ENCODE results near the gene COBL. TPM values are rescaled to one million over a fixed set of nuclear protein-coding genes. Genes with fewer than 3 reads are reported as not detected.

Gene COBL
- total and polyA plus RNA-seq, 2 of the 4 experiments (the other 2 are of a cell fraction): under 0.01 TPM; not detected in 1

DNA sequence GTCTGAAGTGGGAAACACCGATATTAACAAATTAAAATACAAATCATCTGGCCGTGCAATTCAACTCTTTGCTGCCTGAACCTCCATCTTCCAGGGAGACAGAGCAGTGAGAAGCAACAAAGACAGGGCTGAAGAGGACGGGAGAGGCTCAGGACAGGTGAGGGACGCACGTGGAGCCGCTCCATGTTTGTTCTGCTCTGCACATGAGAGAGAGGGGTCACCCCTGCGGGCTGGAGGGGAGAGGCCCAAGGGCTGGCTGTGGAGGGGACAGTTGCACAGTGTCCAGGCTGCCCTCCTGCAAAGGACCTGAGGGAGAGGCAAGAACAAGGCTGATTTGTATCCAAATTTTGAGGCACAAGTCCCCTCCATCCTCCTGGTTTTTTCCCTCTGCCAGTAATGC, 41.7 kb downstream of the COBL start:
- Histone ChIP-seq H3K9me3 (ENCODE audit: control insufficient read depth, insufficient read depth, low read length) (no peaks in the 10 kb centered on the region), H3K56ac (ENCODE audit: extremely low read depth, insufficient read depth, low read length) (no peak overlapping the region), H3K18ac (ENCODE audit: low read depth, low read length) (no peak overlapping the region), H3K9me1 (ENCODE audit: insufficient read depth, low read length) (no peaks in the 10 kb centered on the region), H3K9ac (ENCODE audit: low read depth, low read length) (no peak overlapping the region), H2BK120ac (ENCODE audit: low read depth, low read length) (no peak overlapping the region), H3K23ac (ENCODE audit: low read depth, low read length) (no peak overlapping the region), H4K91ac (ENCODE audit: insufficient read depth, low read depth, low read length) (no peak overlapping the region), H2BK5ac (ENCODE audit: low read depth, low read length, poor library complexity, severe bottlenecking) (no peak overlapping the region), H2AK5ac (ENCODE audit: low read depth, low read length) (no peak overlapping the region), H3K79me1 (ENCODE audit: low read depth in 1 of 2, low read length in 2 of 2) (no peaks in the 10 kb centered on the region), H3K14ac (replicated peaks; ENCODE audit: low read depth, low read length) (no peak overlapping the region), H2AK9ac (replicated peaks; ENCODE audit: low read depth, low read length, poor library complexity) (no peak overlapping the region), H4K5ac (ENCODE audit: low read depth, low read length) (no peak overlapping the region), H3K4me1 (ENCODE audit: control insufficient read depth, insufficient read depth, low read length) (no peaks in the 10 kb centered on the region), H3K27me3 (ENCODE audit: control insufficient read depth, insufficient read depth, low read length) (no peaks in the 10 kb centered on the region), H3K27ac (ENCODE audit: insufficient read depth, low read length) (no peak overlapping the region), H3K4me2 (ENCODE audit: low read depth, low read length) (no peak overlapping the region), H2BK15ac (ENCODE audit: low read depth, low read length) (no peak overlapping the region), H4K20me1 (ENCODE audit: insufficient read depth, low read length) (no peaks in the 10 kb centered on the region), H3K4ac (ENCODE audit: low read depth, low read length) (no peak overlapping the region), H3K36me3 (ENCODE audit: control insufficient read depth, insufficient read depth, low read length) (no peaks in the 10 kb centered on the region), H2AFZ (replicated peaks; ENCODE audit: low read length, poor library complexity) (no peak overlapping the region), H3K4me3 (ENCODE audit: insufficient read depth, low read depth, low read length) (no peak overlapping the region), H4K8ac (ENCODE audit: low read depth in 2 of 2, low read length in 2 of 2) (no peak overlapping the region), H2BK20ac (ENCODE audit: low read depth, low read length) (no peak overlapping the region)
- dilution Hi-C loops (cut with HindIII; ENCODE audit: low sequenced_read_pairs, unreplicated experiment): no loop called here
- TF ChIP-seq SMC3 (IDR thresholded peaks at IDR 0.05; ENCODE audit: low read depth, low read length): no peak
- TF ChIP-seq CEBPB (IDR thresholded peaks at IDR 0.05; ENCODE audit: low read depth, low read length): no peak
- TF ChIP-seq NFE2L2 (IDR thresholded peaks at IDR 0.05; ENCODE audit: low read depth, low read length): no peak
- no peak for TF ChIP-seq FOS (IDR thresholded peaks at IDR 0.05; ENCODE audit: low read depth, low read length)
- no peak for TF ChIP-seq BHLHE40 (IDR thresholded peaks at IDR 0.05; ENCODE audit: low read depth, low read length)
- TF ChIP-seq MAZ (IDR thresholded peaks at IDR 0.05; ENCODE audit: borderline replicate concordance, low read depth, low read length): no peak
- TF ChIP-seq RFX5 (IDR thresholded peaks at IDR 0.05; ENCODE audit: low read depth, low read length): no peak
- TF ChIP-seq RAD21 (IDR thresholded peaks at IDR 0.05; ENCODE audit: low read length): no peak
- TF ChIP-seq MXI1 (IDR thresholded peaks at IDR 0.05; ENCODE audit: borderline replicate concordance, low read depth, low read length): no peak
- TF ChIP-seq RCOR1 (IDR thresholded peaks at IDR 0.05; ENCODE audit: insufficient replicate concordance, low read length): no peak
- no TSS peak for BruUV-seq (replicated peaks)
- ChIA-PET CTCF (no interaction called here), POLR2A (ENCODE audit: unreplicated experiment) (no interaction called here)
- ATAC-seq (ENCODE audit: low read depth): no peak
- WGBS, 2 experiments (ENCODE audit: extremely low coverage in 2 of 2, insufficient read length in 1 of 2): no CpG with 5 or more reads among the region's 7 CpGs
- intact Hi-C loops (cut with micrococcal nuclease): no loop called here
- in situ Hi-C loops (cut with MboI; ENCODE audit: low sequenced_read_pairs): no loop called here
- no peak for DNase-seq

Data from IMR-90 (cell line).